NT2/D1 (cell line): ENCODE data around the gene TAX1BP1.

Experiments used
- SUZ12 ChIP-seq: IDR thresholded peaks from 2 replicates; pipeline ENCODE4 v1.6.1; 2011; ENCODE audit not compliant: insufficient read length, insufficient read depth; ENCODE audit errors: extremely low read depth
- YY1 ChIP-seq: IDR thresholded peaks from 2 replicates; pipeline ENCODE4 v1.6.1; 2011; ENCODE audit not compliant: insufficient read length, insufficient read depth

GRCh38 chr7:27812706-27813105 is 72.7 kb downstream of the TAX1BP1 start:
- no peak for TF ChIP-seq YY1
- TF ChIP-seq SUZ12 = no peak
